Endodermal cell (in vitro differentiated cells): ENCODE measurements around the gene GSTO2. TPM values are rescaled to one million over a fixed set of nuclear protein-coding genes. Genes with fewer than 3 reads are reported as not detected.
A peak's percentile ranks its signal among the peaks of the same experiment; 100 is the strongest.

Source experiments
- DNase-seq: peaks from one replicate; pipeline ENCODE4 v3.0.0-alpha.2; 2017
- H3K27ac ChIP-seq: 2 replicates; pipeline ENCODE4 v1.5.1; 2013; ENCODE audit warnings: mild to moderate bottlenecking, low read depth, low read length, moderate library complexity
- H3K27me3 ChIP-seq: 2 replicates; pipeline ENCODE4 v1.6.1; 2013; ENCODE audit warnings: mild to moderate bottlenecking, low read length, moderate library complexity; ENCODE audit not compliant: insufficient read depth, control insufficient read depth, poor library complexity, severe bottlenecking
- H3K36me3 ChIP-seq: 2 replicates; pipeline ENCODE4 v1.7.0; 2013; ENCODE audit warnings: mild to moderate bottlenecking, low read length, moderate library complexity; ENCODE audit not compliant: control insufficient read depth, insufficient read depth
- H3K4me1 ChIP-seq: one replicate; pipeline ENCODE4 v1.7.0; 2013; ENCODE audit warnings: low read length; ENCODE audit not compliant: control insufficient read depth, insufficient read depth
- H3K4me3 ChIP-seq: 2 replicates; pipeline ENCODE4 v1.5.1; 2013; ENCODE audit warnings: mild to moderate bottlenecking, low read length, moderate library complexity
- H3K9ac ChIP-seq: 2 replicates; pipeline ENCODE4 v1.6.1; 2013; ENCODE audit warnings: mild to moderate bottlenecking, low read length, moderate library complexity; ENCODE audit not compliant: poor library complexity, severe bottlenecking; ENCODE audit errors: extremely low read depth
- H3K9me3 ChIP-seq: 2 replicates; pipeline ENCODE4 v1.6.1; 2013; ENCODE audit warnings: mild to moderate bottlenecking, low read length, moderate library complexity; ENCODE audit not compliant: control insufficient read depth
- H3K27ac Mint-ChIP-seq: 2 replicates; pipeline ENCODE4 v1.8.0; 2020; ENCODE audit warnings: mixed read lengths
- H3K27me3 Mint-ChIP-seq: 2 replicates; pipeline ENCODE4 v1.8.0; 2021; ENCODE audit warnings: mild to moderate bottlenecking, mixed read lengths; ENCODE audit not compliant: insufficient read depth
- H3K36me3 Mint-ChIP-seq: 2 replicates; pipeline ENCODE4 v1.8.0; 2020; ENCODE audit warnings: low read depth, mixed read lengths
- H3K4me1 Mint-ChIP-seq: 2 replicates; pipeline ENCODE4 v1.8.0; 2020; ENCODE audit warnings: mixed read lengths
- H3K4me3 Mint-ChIP-seq: 2 replicates; pipeline ENCODE4 v1.8.0; 2020; ENCODE audit warnings: mild to moderate bottlenecking, moderate library complexity, mixed read lengths
- H3K9me3 Mint-ChIP-seq: 2 replicates; pipeline ENCODE4 v1.8.0; 2020; ENCODE audit warnings: mild to moderate bottlenecking, mixed read lengths
- WGBS, 2 experiments: methylation state at CpG; one replicate each; pipeline versions ENCODE4 v1.1.5 to v1.1.7; 2013; ENCODE audit warnings: missing lambda C conversion rate in 2 of 2, mixed read lengths in 1 of 2; ENCODE audit not compliant: insufficient coverage in 1 of 2, insufficient read length in 1 of 2; 5-methylcytosine and 5-hydroxymethylcytosine counted together
- total RNA-seq, 2 donors: library from RNA; stranded (reverse); fragmentation: NEBNext Ultra II Directional in 1 of 2; extraction: Animal tissue kit (Norgen Biotek cat#: 25700) in 1 of 2; gene quantifications; 2 replicates in 1 of 2; 3 replicates in 1 of 2; pipeline ENCODE4 v1.2.1, GENCODE V29; 2021
- TF ChIP-seq, protein P1 (sequence below): fragments of 200-600 bp; sonication (generic); conservative IDR thresholded peaks from 2 replicates; pipeline ENCODE4 v1.5.0; 2021; ENCODE audit warnings: antibody characterized with exemption, mild to moderate bottlenecking

GSTO2 gene
- total RNA-seq, 2 donors from 2014 or later, result 17.8 to 18.8 TPM

DNA sequence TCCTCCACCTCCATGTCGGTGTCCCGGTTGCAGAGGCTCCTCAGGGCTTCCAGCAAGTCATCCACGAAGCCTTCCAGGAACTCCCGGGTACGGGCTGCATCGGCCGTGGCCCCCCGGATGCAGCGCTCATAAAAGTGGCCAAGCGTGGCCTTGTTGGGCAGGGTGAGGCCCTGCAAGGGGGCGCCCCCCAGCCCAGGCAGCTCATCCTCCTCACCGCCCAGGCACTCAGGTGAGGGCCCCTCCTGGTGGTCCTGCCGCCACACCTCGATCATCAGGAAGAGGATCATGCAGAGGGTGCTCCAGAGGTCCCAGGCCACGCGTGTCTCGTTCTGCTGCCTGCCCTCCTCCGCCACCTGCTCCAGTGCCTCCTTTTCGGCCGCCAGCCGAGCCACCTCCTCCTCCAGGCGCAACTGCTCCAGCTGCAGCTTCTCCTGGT lies 46.5 kb downstream of the GSTO2 start:
- Mint-ChIP-seq H3K27me3 (no peaks in the 10 kb centered on the region), H3K4me3 (no peak overlapping the region), H3K36me3 (peaks cover 27% of the 10 kb centered on the region), H3K9me3 (no peaks in the 10 kb centered on the region), H3K27ac (no peak overlapping the region), H3K4me1 (peaks cover 24% of the 10 kb centered on the region)
- Histone ChIP-seq H3K4me3 (no peak overlapping the region), H3K9ac (no peak overlapping the region), H3K36me3 (peaks cover 42% of the 10 kb centered on the region), H3K27me3 (no peaks in the 10 kb centered on the region), H3K27ac (no peak overlapping the region), H3K9me3 (no peaks in the 10 kb centered on the region), H3K4me1 (peaks cover 9% of the 10 kb centered on the region)
- WGBS, 2 experiments, result 96 to 97% methylated on average over 16 to 22 of the region's 22 CpGs
- TF ChIP-seq, protein P1, sequence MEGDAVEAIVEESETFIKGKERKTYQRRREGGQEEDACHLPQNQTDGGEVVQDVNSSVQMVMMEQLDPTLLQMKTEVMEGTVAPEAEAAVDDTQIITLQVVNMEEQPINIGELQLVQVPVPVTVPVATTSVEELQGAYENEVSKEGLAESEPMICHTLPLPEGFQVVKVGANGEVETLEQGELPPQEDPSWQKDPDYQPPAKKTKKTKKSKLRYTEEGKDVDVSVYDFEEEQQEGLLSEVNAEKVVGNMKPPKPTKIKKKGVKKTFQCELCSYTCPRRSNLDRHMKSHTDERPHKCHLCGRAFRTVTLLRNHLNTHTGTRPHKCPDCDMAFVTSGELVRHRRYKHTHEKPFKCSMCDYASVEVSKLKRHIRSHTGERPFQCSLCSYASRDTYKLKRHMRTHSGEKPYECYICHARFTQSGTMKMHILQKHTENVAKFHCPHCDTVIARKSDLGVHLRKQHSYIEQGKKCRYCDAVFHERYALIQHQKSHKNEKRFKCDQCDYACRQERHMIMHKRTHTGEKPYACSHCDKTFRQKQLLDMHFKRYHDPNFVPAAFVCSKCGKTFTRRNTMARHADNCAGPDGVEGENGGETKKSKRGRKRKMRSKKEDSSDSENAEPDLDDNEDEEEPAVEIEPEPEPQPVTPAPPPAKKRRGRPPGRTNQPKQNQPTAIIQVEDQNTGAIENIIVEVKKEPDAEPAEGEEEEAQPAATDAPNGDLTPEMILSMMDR, result no peak
- DNase-seq, result no peak

DNA sequence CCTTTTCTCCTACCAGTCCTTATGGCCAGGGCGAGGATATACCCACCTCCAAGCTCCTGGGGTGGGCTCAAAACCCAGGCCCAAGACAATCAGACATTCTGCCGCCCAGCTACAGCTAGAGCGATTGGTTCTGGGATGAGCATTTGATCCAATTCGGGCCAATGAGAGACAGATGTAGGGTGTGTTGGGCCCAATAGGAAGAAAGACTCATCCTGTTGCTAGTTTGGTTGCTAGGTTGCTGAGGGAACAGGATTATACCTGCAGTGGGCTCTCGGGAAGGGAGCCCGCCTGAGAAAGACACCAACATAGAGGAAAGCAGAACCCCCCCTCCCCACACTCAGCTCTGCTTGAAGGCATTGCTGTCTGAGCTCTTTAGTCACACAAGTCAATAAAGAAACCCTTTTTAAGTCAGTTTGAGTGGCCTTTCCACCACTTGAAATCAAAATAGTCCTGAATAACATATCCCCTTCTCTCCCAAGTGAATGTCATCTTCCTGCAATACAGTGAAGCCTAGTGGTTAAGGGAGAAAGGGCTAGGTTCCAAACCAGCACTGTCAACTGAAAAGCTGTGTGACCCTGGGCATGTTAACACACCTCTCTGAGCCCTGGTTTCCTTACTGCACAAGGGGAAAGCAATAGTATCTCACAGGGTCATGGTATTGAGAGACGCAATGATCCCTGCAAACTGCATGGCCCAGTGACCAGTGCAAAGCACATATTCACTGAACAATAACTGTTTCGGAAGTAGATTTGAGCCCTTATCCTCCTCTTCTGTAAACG lies 47.5 kb downstream of the GSTO2 start:
- Histone ChIP-seq H3K4me1 (peaks cover 9% of the 10 kb centered on the region), H3K4me3 (no peak overlapping the region), H3K36me3 (peaks cover 32% of the 10 kb centered on the region), H3K27me3 (no peaks in the 10 kb centered on the region), H3K9me3 (no peaks in the 10 kb centered on the region), H3K9ac (no peak overlapping the region), H3K27ac (no peak overlapping the region)
- H3K4me1 Mint-ChIP-seq, result peaks cover 24% of the 10 kb centered on the region
- WGBS, 2 experiments, result 91 to 93% methylated on average over 7 to 9 of the region's 9 CpGs
- no peak overlapping the region for H3K27ac Mint-ChIP-seq
- TF ChIP-seq, protein P1, result no peak
- no peak for DNase-seq
- no peak overlapping the region for H3K4me3 Mint-ChIP-seq
- H3K9me3 Mint-ChIP-seq, result no peaks in the 10 kb centered on the region
- no peaks in the 10 kb centered on the region for H3K27me3 Mint-ChIP-seq
- peaks cover 27% of the 10 kb centered on the region for H3K36me3 Mint-ChIP-seq

DNA sequence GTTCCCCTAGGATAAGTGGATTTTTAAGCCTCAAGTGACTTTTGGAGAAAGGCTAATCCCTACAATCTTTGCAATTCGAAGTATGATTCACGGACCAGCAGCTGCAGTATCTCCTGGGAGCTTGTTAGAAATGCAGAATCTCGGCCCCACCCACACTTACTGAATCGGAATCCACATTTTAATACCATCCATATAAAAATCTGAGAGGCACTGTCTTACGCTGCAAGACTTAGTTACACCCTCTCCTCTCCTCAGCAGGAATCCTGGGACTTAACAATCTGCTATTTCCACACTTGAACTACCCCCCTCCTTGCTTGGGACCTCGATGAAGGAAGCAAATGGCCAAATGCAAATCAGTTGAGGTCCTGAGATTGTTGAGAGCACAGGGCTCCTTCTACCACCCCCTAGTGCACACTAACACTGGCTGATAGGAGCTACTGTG lies 48.3 kb downstream of the GSTO2 start:
- Mint-ChIP-seq H3K4me3 (no peak overlapping the region), H3K27ac (peak overlapping the region; percentile 27), H3K4me1 (peaks cover 24% of the 10 kb centered on the region), H3K9me3 (no peaks in the 10 kb centered on the region), H3K36me3 (peaks cover 27% of the 10 kb centered on the region), H3K27me3 (no peaks in the 10 kb centered on the region)
- peaks cover 9% of the 10 kb centered on the region for H3K4me1 ChIP-seq
- DNase-seq, result no peak
- no peaks in the 10 kb centered on the region for H3K9me3 ChIP-seq
- no peaks in the 10 kb centered on the region for H3K27me3 ChIP-seq
- WGBS, 2 experiments, result 39 to 48% methylated on average over 5 to 6 of the region's 6 CpGs
- H3K36me3 ChIP-seq, result peaks cover 29% of the 10 kb centered on the region
- H3K4me3 ChIP-seq, result peak overlapping the region; percentile 23
- TF ChIP-seq, protein P1, result no peak
- no peak overlapping the region for H3K9ac ChIP-seq
- H3K27ac ChIP-seq, result no peak overlapping the region
